Keratinocyte (primary cell): ENCODE results near the gene CCDC192. TPM values are rescaled to one million over a fixed set of nuclear protein-coding genes. Genes with fewer than 3 reads are reported as not detected.

ENCODE experiments used
- DNase-seq: peaks from one replicate; pipeline ENCODE4 v3.0.0-alpha.2; 2011; ENCODE audit warnings: low read depth, missing footprints, low spot score
- FAIRE-seq: peaks from 2 replicates; lab custom pipeline; 2011; peaks lifted over from hg19 to GRCh38; lab: Jason Lieb, UNC
- H2AFZ ChIP-seq: 2 replicates; pipeline ENCODE4 v1.6.0; 2012; ENCODE audit warnings: low read length, control low read depth, inconsistent platforms; ENCODE audit not compliant: control insufficient read depth
- H3K27ac ChIP-seq: 2 replicates; pipeline ENCODE4 v1.5.1; 2011; ENCODE audit warnings: low read length; ENCODE audit not compliant: control insufficient read depth, insufficient read depth
- H3K27me3 ChIP-seq: 3 replicates; pipeline ENCODE4 v1.6.0; 2011; ENCODE audit warnings: low read length; ENCODE audit not compliant: control insufficient read depth, insufficient read depth; ENCODE audit errors: extremely low read depth
- H3K36me3 ChIP-seq, 2 experiments: 2 replicates in 1 of 2; 3 replicates in 1 of 2; pipeline ENCODE4 v1.5.1; 2011; ENCODE audit warnings: low read length in 2 of 2, mild to moderate bottlenecking in 1 of 2; ENCODE audit not compliant: control insufficient read depth in 2 of 2, insufficient read depth in 2 of 2; ENCODE audit errors: extremely low read depth in 1 of 2
- H3K4me1 ChIP-seq: 3 replicates; pipeline ENCODE4 v1.5.1; 2011; ENCODE audit warnings: low read length; ENCODE audit not compliant: control insufficient read depth, insufficient read depth; ENCODE audit errors: extremely low read depth
- H3K4me2 ChIP-seq: 3 replicates; pipeline ENCODE4 v1.6.0; 2011; ENCODE audit warnings: low read depth, low read length; ENCODE audit not compliant: control insufficient read depth, insufficient read depth; ENCODE audit errors: extremely low read depth
- H3K4me3 ChIP-seq, 3 experiments: fragments of 200-600 bp in 1 of 3; sonication (generic) in 1 of 3; 2 replicates in 2 of 3; 3 replicates in 1 of 3; pipeline ENCODE4 v1.5.1; 2011 to 2016; ENCODE audit warnings: low read length in 3 of 3, mild to moderate bottlenecking in 3 of 3, control low read depth in 2 of 3, inconsistent platforms in 1 of 3, low read depth in 1 of 3, mixed read lengths in 1 of 3, mixed run types in 1 of 3, moderate library complexity in 1 of 3; ENCODE audit not compliant: control insufficient read depth in 2 of 3, insufficient read depth in 2 of 3; ENCODE audit errors: extremely low read depth in 1 of 3
- H3K79me2 ChIP-seq: 2 replicates; pipeline ENCODE4 v1.6.0; 2012; ENCODE audit warnings: low read length; ENCODE audit not compliant: control insufficient read depth, insufficient read depth
- H3K9ac ChIP-seq: 3 replicates; pipeline ENCODE4 v1.6.0; 2011; ENCODE audit warnings: low read length; ENCODE audit not compliant: control insufficient read depth, insufficient read depth; ENCODE audit errors: extremely low read depth
- H3K9me1 ChIP-seq: 3 replicates; pipeline ENCODE4 v1.6.0; 2011; ENCODE audit warnings: low read length; ENCODE audit not compliant: control insufficient read depth, insufficient read depth; ENCODE audit errors: extremely low read depth
- H3K9me3 ChIP-seq: 2 replicates; pipeline ENCODE4 v1.5.1; 2012; ENCODE audit warnings: low read depth, low read length; ENCODE audit not compliant: control insufficient read depth
- H4K20me1 ChIP-seq: 3 replicates; pipeline ENCODE4 v1.6.0; 2011; ENCODE audit warnings: low read length; ENCODE audit not compliant: control insufficient read depth, insufficient read depth; ENCODE audit errors: extremely low read depth
- CTCF ChIP-seq, 3 experiments: IDR thresholded peaks in 1 of 3; conservative IDR thresholded peaks in 1 of 3; optimal IDR thresholded peaks in 1 of 3; 2 replicates in 2 of 3; 3 replicates in 1 of 3; pipeline versions ENCODE3 to v1.5.1; 2011; ENCODE audit warnings: low read length in 3 of 3, mild to moderate bottlenecking in 3 of 3, moderate library complexity in 2 of 3, control low read depth in 1 of 3, inconsistent platforms in 1 of 3; ENCODE audit not compliant: insufficient read depth in 2 of 3; ENCODE audit errors: extremely low read depth in 1 of 3
- EZH2 ChIP-seq: IDR thresholded peaks from one replicate; pipeline ENCODE4 v1.6.1; 2012; ENCODE audit warnings: inconsistent platforms, mild to moderate bottlenecking, low read length, moderate library complexity
- dilution Hi-C: fragments of 300-500 bp; cut with MboI; formaldehyde crosslinking; loops from one replicate; pipeline ENCODE4 v1.7.0; 2020; ENCODE audit warnings: low sequenced_read_pairs; ENCODE audit not compliant: extremely low pct_ligation_motif_present
- polyA plus RNA-seq, 5 experiments: library from polyadenylated mRNA; depleted of rRNA in 3 of 5; stranded (reverse) in 3 of 5; stranded (forward) in 1 of 5; unstranded in 1 of 5; fragments of >200 nt; gene quantifications; 1 replicate in 1 of 5; 2 replicates in 3 of 5; 3 replicates in 1 of 5; pipeline versions ENCODE4 v1.2.1 to v1.2.3, GENCODE V29; 2011 to 2012; ENCODE audit warnings: missing spikeins in 2 of 5, low read depth in 1 of 5, low replicate concordance in 1 of 5

The CCDC192 gene
- polyA plus RNA-seq, 1 donor (not counting 4 experiments of a cell fraction or from before 2014, with no cell fraction given) = not detected

DNA sequence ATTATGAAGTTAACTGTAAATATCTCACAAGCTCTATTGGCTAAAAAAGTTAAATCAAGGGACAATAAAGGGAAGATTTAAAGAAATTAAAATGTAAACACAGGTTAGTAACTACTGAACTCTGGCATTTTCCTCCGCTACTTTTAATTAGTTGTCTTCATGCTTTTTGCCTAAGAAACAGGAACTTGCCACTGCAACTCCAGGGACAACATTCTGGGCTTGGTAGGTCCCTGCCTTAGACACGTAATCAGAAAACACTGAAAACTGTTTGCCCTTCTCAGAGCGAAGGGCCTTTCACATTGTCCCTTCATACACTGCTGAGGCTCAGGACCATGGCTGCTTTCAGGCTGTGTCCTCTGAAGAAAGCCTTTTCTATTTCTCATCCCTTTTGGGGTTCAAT is 118.7 kb downstream of the CCDC192 start:
- TF ChIP-seq CTCF (optimal IDR thresholded peaks at IDR 0.05 in 1 of 3, IDR thresholded peaks at IDR 0.05 in 1 of 3, conservative IDR thresholded peaks at IDR 0.05 in 1 of 3; ENCODE audit: extremely low read depth in 1 of 3, insufficient read depth in 2 of 3, low read length in 3 of 3) (no peak), EZH2 (no peak)

GRCh38 chr5:127824126-127824525 is 120.9 kb downstream of the CCDC192 start:
- Histone ChIP-seq H3K4me3 (no peak overlapping the region), H3K27ac (no peak overlapping the region), H3K9me3 (no peaks in the 10 kb centered on the region), H2AFZ (no peak overlapping the region), H3K79me2 (no peaks in the 10 kb centered on the region), H3K36me3 (no peaks in the 10 kb centered on the region), H3K4me2 (no peak overlapping the region), H3K27me3 (no peaks in the 10 kb centered on the region), H3K4me1 (no peaks in the 10 kb centered on the region), H4K20me1 (no peaks in the 10 kb centered on the region), H3K9ac (no peak overlapping the region), H3K9me1 (no peaks in the 10 kb centered on the region)
- FAIRE-seq (no peak), DNase-seq (no peak)
- TF ChIP-seq CTCF (optimal IDR thresholded peaks at IDR 0.05 in 1 of 3, IDR thresholded peaks at IDR 0.05 in 1 of 3, conservative IDR thresholded peaks at IDR 0.05 in 1 of 3; ENCODE audit: extremely low read depth in 1 of 3, insufficient read depth in 2 of 3, low read length in 3 of 3) (no peak), EZH2 (no peak)
- dilution Hi-C loops = no loop called here

More for the DNA sequence above, 118.7 kb downstream of the CCDC192 start:
- FAIRE-seq = no peak
- no peak overlapping the region for H3K4me2 ChIP-seq
- no peaks in the 10 kb centered on the region for H3K36me3 ChIP-seq
- no peaks in the 10 kb centered on the region for H4K20me1 ChIP-seq
- H3K79me2 ChIP-seq = no peaks in the 10 kb centered on the region
- H3K9me1 ChIP-seq = no peaks in the 10 kb centered on the region
- DNase-seq = no peak
- H3K27ac ChIP-seq = no peak overlapping the region
- no peaks in the 10 kb centered on the region for H3K27me3 ChIP-seq
- dilution Hi-C loops = no loop called here
- no peak overlapping the region for H2AFZ ChIP-seq
- H3K9me3 ChIP-seq = no peaks in the 10 kb centered on the region
- H3K4me3 ChIP-seq = no peak overlapping the region
- no peaks in the 10 kb centered on the region for H3K4me1 ChIP-seq
- H3K9ac ChIP-seq = no peak overlapping the region
